Psoas muscle (tissue), 8 donors: ENCODE measurements around the gene CLTA. TPM values are rescaled to one million over a fixed set of nuclear protein-coding genes. Genes with fewer than 3 reads are reported as not detected.
"Not testable (repeated sequence)": the region's sequence is repeated elsewhere in the genome, so short reads cannot be mapped to it uniquely, and the experiment has no call there.

ENCODE experiments used
- ATAC-seq, 4 donors: fragments of 200-7000 bp; cut with Tn5 transposase; one replicate each; pipeline ENCODE4 v1.9.1; 2020; ENCODE audit warnings: moderate library complexity in 3 of 4, mild to moderate bottlenecking in 2 of 4
- DNase-seq, 2 donors: peaks; one replicate each; pipeline ENCODE4 v3.0.0-alpha.2; 2020
- H3K27ac ChIP-seq: fragments of 200-600 bp; one replicate; pipeline ENCODE4 v1.8.0; 2022
- H3K27me3 ChIP-seq, 3 donors: fragments of 200-600 bp in 1 of 3; one replicate each; pipeline versions ENCODE4 v1.6.1 to v1.8.0; 2013 to 2022; ENCODE audit warnings: low read length in 2 of 3, mild to moderate bottlenecking in 2 of 3, moderate library complexity in 1 of 3; ENCODE audit not compliant: insufficient read depth in 3 of 3
- H3K36me3 ChIP-seq, 2 donors: fragments of 200-600 bp in 1 of 2; one replicate each; pipeline versions ENCODE4 v1.6.1 to v1.8.0; 2013 to 2022; ENCODE audit warnings: low read depth in 1 of 2, mild to moderate bottlenecking in 1 of 2, moderate library complexity in 1 of 2; ENCODE audit not compliant: insufficient read depth in 1 of 2
- H3K4me1 ChIP-seq: fragments of 200-600 bp; one replicate; pipeline ENCODE4 v1.8.0; 2022
- H3K4me3 ChIP-seq: fragments of 200-600 bp; one replicate; pipeline ENCODE4 v1.8.0; 2022; ENCODE audit warnings: mild to moderate bottlenecking
- H3K9me3 ChIP-seq: fragments of 200-600 bp; one replicate; pipeline ENCODE4 v1.8.0; 2022
- WGBS, 3 donors: extraction: QIAGEN DNeasy Blood & Tissue Kit; methylation state at CpG; one replicate each; pipeline versions ENCODE4 v1.1.6 to v1.1.7; 2013; 5-methylcytosine and 5-hydroxymethylcytosine counted together
- intact Hi-C, 2 donors: fragments of 100-400 bp; cut with DNase I; formaldehyde crosslinking; loops; one replicate each; pipeline versions ENCODE4 v1.11.0 to v1.14.2; 2022
- polyA plus RNA-seq, 3 donors: library from polyadenylated mRNA; stranded (reverse); fragments of 200-250 nt; gene quantifications; one replicate each; pipeline ENCODE4 v1.2.3, GENCODE V29; 2013
- total RNA-seq, 4 donors: library from RNA; stranded (reverse); fragmentation: NEBNext Ultra II Directional in 2 of 4; extraction: Animal tissue kit (Norgen Biotek cat#: 25700) in 2 of 4; gene quantifications; one replicate each; pipeline versions ENCODE4 v1.2.1 to v1.2.4, GENCODE V29; 2021 to 2023
- TF ChIP-seq, protein P1 (sequence below): fragments of 200-600 bp; IDR thresholded peaks from one replicate; pipeline ENCODE4 v1.8.0; 2022; ENCODE audit warnings: antibody characterized with exemption
- donor health status: healthy with polysubstance abuse.
- donor health status: DM: no; HTN: no; CAD: no; lungs with moderate emphysema.
- donor health status: Bipolar disorder and iron deficiency.
- donor health status: healthy.
- donor health status: DM: yes; HTN: yes; CAD: no.
- donor health status: DM: no; HTN: no; CAD: no.
- donor health status: DM: no; HTN: no; CAD: no.
- donor health status: DM: yes; HTN: yes; CAD: no.

CLTA gene
- total and polyA plus RNA-seq, 7 donors = 52.1 to 125 (median 58.3) TPM

DNA sequence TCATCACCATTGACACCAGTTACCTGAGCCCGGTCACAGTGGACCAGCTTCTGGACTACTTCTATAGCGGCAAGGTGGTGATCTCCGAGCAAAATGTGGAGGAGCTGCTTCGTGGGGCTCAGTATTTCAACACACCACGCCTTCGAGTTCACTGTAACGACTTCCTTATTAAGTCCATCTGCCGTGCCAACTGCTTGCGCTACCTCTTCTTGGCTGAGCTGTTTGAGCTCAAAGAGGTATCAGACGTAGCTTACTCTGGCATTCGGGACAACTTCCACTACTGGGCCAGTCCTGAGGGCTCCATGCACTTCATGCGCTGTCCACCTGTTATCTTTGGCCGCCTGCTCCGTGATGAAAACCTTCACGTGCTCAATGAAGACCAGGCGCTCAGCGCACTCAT is 21.0 kb upstream of the CLTA start:
- intact Hi-C loops = loop anchor here in 1 of 2 donors (5.0 kb wide), 1 partner anchor 212 kb away; the partner anchor contains the start of gene OR2S2
- WGBS, 3 donors = 89 to 93% (median 92%) methylated on average over 17 of the region's 17 CpGs
- ATAC-seq (no peak), DNase-seq (no peak)
- no peak overlapping the region for H3K4me3 ChIP-seq
- H3K9me3 ChIP-seq = no peaks in the 10 kb centered on the region
- TF ChIP-seq, protein P1, sequence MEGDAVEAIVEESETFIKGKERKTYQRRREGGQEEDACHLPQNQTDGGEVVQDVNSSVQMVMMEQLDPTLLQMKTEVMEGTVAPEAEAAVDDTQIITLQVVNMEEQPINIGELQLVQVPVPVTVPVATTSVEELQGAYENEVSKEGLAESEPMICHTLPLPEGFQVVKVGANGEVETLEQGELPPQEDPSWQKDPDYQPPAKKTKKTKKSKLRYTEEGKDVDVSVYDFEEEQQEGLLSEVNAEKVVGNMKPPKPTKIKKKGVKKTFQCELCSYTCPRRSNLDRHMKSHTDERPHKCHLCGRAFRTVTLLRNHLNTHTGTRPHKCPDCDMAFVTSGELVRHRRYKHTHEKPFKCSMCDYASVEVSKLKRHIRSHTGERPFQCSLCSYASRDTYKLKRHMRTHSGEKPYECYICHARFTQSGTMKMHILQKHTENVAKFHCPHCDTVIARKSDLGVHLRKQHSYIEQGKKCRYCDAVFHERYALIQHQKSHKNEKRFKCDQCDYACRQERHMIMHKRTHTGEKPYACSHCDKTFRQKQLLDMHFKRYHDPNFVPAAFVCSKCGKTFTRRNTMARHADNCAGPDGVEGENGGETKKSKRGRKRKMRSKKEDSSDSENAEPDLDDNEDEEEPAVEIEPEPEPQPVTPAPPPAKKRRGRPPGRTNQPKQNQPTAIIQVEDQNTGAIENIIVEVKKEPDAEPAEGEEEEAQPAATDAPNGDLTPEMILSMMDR = no peak
- H3K27me3 ChIP-seq = peaks cover 0 to 13% (median 0%) of the 10 kb centered on the region in 3 donors
- H3K27ac ChIP-seq = no peak overlapping the region
- H3K36me3 ChIP-seq = no peaks in the 10 kb centered on the region
- peaks cover 3% of the 10 kb centered on the region for H3K4me1 ChIP-seq

DNA sequence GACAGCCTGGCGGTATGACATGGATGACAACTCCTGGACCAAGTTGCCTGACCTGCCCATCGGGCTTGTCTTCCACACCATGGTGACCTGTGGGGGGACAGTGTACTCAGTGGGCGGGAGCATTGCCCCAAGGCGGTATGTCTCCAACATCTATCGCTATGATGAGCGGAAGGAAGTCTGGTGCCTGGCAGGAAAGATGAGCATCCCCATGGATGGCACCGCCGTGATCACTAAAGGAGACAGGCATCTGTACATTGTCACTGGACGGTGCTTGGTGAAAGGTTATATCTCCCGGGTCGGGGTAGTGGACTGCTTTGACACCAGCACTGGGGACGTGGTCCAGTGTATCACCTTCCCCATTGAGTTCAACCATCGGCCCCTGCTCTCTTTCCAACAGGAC is 20.2 kb upstream of the CLTA start:
- peaks cover 0 to 13% (median 0%) of the 10 kb centered on the region in 3 donors for H3K27me3 ChIP-seq
- no peaks in the 10 kb centered on the region for H3K36me3 ChIP-seq
- ATAC-seq (no peak), DNase-seq (no peak)
- peaks cover 3% of the 10 kb centered on the region for H3K4me1 ChIP-seq
- H3K4me3 ChIP-seq = no peak overlapping the region
- WGBS, 3 donors = 94 to 97% (median 96%) methylated on average over 13 of the region's 13 CpGs
- intact Hi-C loops = no loop called here
- no peaks in the 10 kb centered on the region for H3K9me3 ChIP-seq
- TF ChIP-seq, protein P1 = no peak
- H3K27ac ChIP-seq = no peak overlapping the region

DNA sequence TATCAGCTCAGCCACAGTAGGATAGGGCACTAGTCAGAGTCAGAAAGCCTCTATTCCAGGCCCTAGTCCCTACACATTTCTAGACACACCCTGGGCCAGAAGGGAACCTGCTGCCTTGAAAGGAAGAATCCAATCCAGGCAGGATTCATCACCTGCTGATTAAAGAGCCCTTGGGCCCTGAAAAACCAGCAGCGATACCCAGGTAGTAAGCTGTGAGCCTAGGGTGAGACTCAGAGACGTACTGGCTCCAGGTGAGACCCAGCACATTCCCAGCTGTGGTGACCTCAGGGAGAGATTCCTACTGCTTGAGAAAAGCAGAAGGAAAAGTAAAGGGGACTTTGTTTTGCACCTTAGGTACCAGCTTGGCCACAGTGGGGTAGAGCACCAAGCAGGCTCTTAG is 16.9 kb upstream of the CLTA start:
- DNase-seq (no peak), ATAC-seq (no peak)
- no peaks in the 10 kb centered on the region for H3K27me3 ChIP-seq
- H3K9me3 ChIP-seq = no peaks in the 10 kb centered on the region
- no peaks in the 10 kb centered on the region for H3K4me1 ChIP-seq
- no peak overlapping the region for H3K27ac ChIP-seq
- 98 to 100% (median 100%) methylated on average over 2 of the region's 2 CpGs for WGBS, 3 donors
- TF ChIP-seq, protein P1 = no peak
- H3K36me3 ChIP-seq = no peaks in the 10 kb centered on the region
- intact Hi-C loops = no loop called here
- H3K4me3 ChIP-seq = no peak overlapping the region

DNA sequence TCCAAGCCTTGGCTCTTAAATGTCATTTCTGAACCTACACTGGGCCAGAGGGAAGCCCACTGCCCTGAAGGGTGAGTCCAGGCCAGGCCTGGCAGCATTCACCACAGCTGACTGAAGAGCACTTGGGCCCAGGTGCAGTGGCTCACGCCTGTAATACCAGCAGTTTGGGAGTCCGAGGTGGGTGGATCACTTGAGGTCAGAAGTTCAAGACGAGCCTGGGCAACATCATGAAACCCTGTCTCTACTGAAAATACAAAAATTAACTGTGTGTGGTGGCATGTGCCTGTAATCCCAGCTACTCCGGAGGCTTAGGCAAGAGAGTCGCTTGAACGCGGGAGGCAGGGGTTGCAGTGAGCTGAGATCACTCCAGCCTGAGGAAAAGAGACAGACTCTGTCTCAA is 16.4 kb upstream of the CLTA start:
- intact Hi-C loops = no loop called here
- Histone ChIP-seq H3K9me3 (no peaks in the 10 kb centered on the region), H3K36me3 (no peaks in the 10 kb centered on the region), H3K27me3 (no peaks in the 10 kb centered on the region), H3K4me1 (no peaks in the 10 kb centered on the region), H3K4me3 (no peak overlapping the region), H3K27ac (no peak overlapping the region)
- TF ChIP-seq, protein P1 = no peak
- ATAC-seq (no peak), DNase-seq (no peak)
- WGBS, 3 donors = 73 to 84% (median 73%) methylated on average over 7 of the region's 7 CpGs

DNA sequence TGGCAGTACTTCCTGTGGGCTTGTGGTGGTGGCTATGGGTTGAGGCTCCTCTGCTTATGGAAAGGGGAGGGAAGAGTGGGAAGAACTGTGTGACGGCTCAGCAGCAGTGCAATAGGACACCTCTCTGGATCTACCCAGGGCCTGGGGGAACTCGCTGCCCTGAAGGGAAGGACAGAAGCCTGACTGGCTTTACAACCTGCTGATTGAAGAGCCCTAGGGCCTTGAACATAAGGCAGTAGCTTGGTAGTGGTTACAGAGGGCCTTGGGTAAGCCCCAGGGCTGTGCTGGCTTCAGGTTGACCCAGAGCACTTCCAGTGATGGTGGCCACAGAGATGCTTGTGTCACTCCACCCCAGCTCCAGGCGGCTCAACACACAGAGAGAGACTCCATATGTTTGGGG is 16.0 kb upstream of the CLTA start:
- Histone ChIP-seq H3K9me3 (no peaks in the 10 kb centered on the region), H3K27ac (no peak overlapping the region), H3K36me3 (no peaks in the 10 kb centered on the region), H3K4me3 (no peak overlapping the region), H3K27me3 (no peaks in the 10 kb centered on the region), H3K4me1 (no peaks in the 10 kb centered on the region)
- intact Hi-C loops = no loop called here
- ATAC-seq = no peak
- no peak for DNase-seq
- WGBS, 3 donors = 77 to 79% (median 78%) methylated on average over 3 of the region's 3 CpGs
- TF ChIP-seq, protein P1 = no peak

DNA sequence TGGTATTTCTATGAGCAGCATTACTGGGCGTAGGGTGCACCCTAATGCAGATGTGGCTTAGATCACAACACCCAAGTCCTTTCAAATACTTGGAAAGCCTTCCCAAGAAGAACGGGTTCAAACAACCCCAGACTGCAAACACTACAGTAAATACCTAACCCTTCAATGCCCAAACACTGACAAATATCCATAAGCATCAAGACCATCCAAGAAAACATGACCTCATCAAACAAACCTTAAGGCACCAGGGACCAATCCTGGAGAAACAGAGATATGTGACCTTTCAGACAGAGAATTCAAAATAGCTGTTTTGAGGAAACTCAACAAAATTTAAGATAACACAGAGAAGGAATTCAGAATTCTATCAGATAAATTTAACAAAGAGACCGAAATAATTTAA is 15.5 kb upstream of the CLTA start:
- H3K9me3 ChIP-seq, H3K4me1 ChIP-seq, H3K27me3 ChIP-seq, H3K4me3 ChIP-seq, H3K27ac ChIP-seq, H3K36me3 ChIP-seq, intact Hi-C loops, DNase-seq, ATAC-seq: not testable (repeated sequence)
- WGBS, 3 donors = 88 to 94% (median 89%) methylated on average over 3 of the region's 3 CpGs

DNA sequence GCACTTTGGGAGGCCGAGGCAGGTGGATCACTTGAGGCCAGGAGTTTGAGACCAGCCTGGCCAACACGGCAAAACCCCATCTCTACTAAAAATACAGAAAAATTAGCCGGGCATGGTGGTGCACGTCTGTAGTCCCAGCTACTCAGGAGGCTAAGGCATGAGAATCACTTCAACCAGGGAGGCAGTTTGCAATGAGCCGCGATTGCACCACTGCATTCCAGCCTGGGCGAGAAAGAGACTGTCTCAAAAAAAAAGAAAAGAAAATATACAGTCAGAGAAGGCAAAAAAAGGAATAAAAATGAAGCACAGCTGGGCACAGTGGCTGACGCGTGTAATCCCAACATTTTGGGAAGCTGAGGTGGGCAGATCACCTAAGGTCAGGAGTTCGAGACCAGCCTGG is 14.2 kb upstream of the CLTA start:
- H3K4me3 ChIP-seq, intact Hi-C loops, H3K27me3 ChIP-seq, H3K4me1 ChIP-seq, H3K27ac ChIP-seq, ATAC-seq, H3K36me3 ChIP-seq, DNase-seq, H3K9me3 ChIP-seq: not testable (repeated sequence)
- WGBS, 3 donors = 92 to 96% (median 93%) methylated on average over 10 of the region's 10 CpGs
